Heart left ventricle (tissue), 16 donors: Measurements from ENCODE around the gene PCNX4. TPM values are rescaled to one million over a fixed set of nuclear protein-coding genes. Genes with fewer than 3 reads are reported as not detected.

Experiments used
- ATAC-seq, 4 donors: fragments of 200-7000 bp; cut with Tn5 transposase; one replicate each; pipeline ENCODE4 v1.9.1; 2020 to 2022; ENCODE audit warnings: moderate library complexity in 4 of 4, mild to moderate bottlenecking in 3 of 4, moderate number of reproducible peaks in 1 of 4
- DNase-seq, 5 donors: peaks; one replicate each; pipeline ENCODE4 v3.0.0-alpha.2; 2020
- H3K27ac ChIP-seq, 12 donors: fragments of 200-600 bp; sonication (generic) in 4 of 12; one replicate each; pipeline versions ENCODE4 v1.5.0 to v1.8.0; 2016 to 2022; ENCODE audit warnings: mild to moderate bottlenecking in 2 of 12
- H3K27me3 ChIP-seq, 9 donors: fragments of 200-600 bp; sonication (generic) in 2 of 9; one replicate each; pipeline versions ENCODE4 v1.5.1 to v1.8.0; 2016 to 2022; ENCODE audit warnings: mild to moderate bottlenecking in 3 of 9
- H3K36me3 ChIP-seq, 9 donors: fragments of 200-600 bp; sonication (generic) in 2 of 9; one replicate each; pipeline versions ENCODE4 v1.5.0 to v1.8.0; 2018 to 2022; ENCODE audit warnings: mild to moderate bottlenecking in 2 of 9
- H3K4me1 ChIP-seq, 12 donors: fragments of 200-600 bp; sonication (generic) in 4 of 12; one replicate each; pipeline versions ENCODE4 v1.5.0 to v1.8.0; 2016 to 2022; ENCODE audit warnings: mild to moderate bottlenecking in 3 of 12
- H3K4me3 ChIP-seq, 12 donors: fragments of 200-600 bp; sonication (generic) in 4 of 12; one replicate each; pipeline versions ENCODE4 v1.5.0 to v1.8.0; 2017 to 2022; ENCODE audit warnings: mild to moderate bottlenecking in 9 of 12, moderate library complexity in 4 of 12
- H3K9me3 ChIP-seq, 12 donors: fragments of 200-600 bp; sonication (generic) in 4 of 12; one replicate each; pipeline versions ENCODE4 v1.5.0 to v1.8.0; 2016 to 2022; ENCODE audit warnings: mild to moderate bottlenecking in 1 of 12
- CTCF ChIP-seq, 12 donors: fragments of 200-600 bp; sonication (generic) in 4 of 12; IDR thresholded peaks; one replicate each; pipeline versions ENCODE4 v1.5.0 to v1.8.0; 2018 to 2022; ENCODE audit warnings: antibody characterized with exemption in 12 of 12, mild to moderate bottlenecking in 5 of 12
- POLR2A ChIP-seq, 2 donors: fragments of 450-650 bp; IDR thresholded peaks; one replicate each; pipeline ENCODE4 v1.6.1; 2017; ENCODE audit warnings: antibody characterized with exemption in 2 of 2, mild to moderate bottlenecking in 2 of 2, moderate library complexity in 2 of 2
- WGBS, 4 donors: extraction: QIAGEN DNeasy Blood & Tissue Kit in 2 of 4; methylation state at CpG; one replicate each; pipeline versions ENCODE4 v1.1.5 to v1.1.7; 2013 to 2018; 5-methylcytosine and 5-hydroxymethylcytosine counted together
- intact Hi-C, 10 donors: fragments of 100-400 bp; cut with DNase I; formaldehyde crosslinking; loops; one replicate each; pipeline versions ENCODE4 v1.11.1 to v1.14.2; 2022
- polyA plus RNA-seq, 2 donors: library from polyadenylated mRNA; stranded (reverse); fragments of 200-250 nt; gene quantifications; one replicate each; pipeline ENCODE4 v1.2.3, GENCODE V29; 2013
- total RNA-seq, 9 donors: library from RNA; depleted of rRNA in 2 of 9; stranded (reverse); fragments of >200 nt in 2 of 9; fragmentation: NEBNext Ultra II Directional in 3 of 9; extraction: Animal tissue kit (Norgen Biotek cat#: 25700) in 3 of 9; gene quantifications; one replicate each; pipeline versions ENCODE4 v1.1.0 to v1.2.4, GENCODE V29; 2016 to 2023
- donor health status: ischemic (EF 13 %, LVEDD 7.1; RV severe dilation, severe dysfunction).
- donor health status: healthy with polysubstance abuse.
- donor health status: DM: no; HTN: yes; CAD: no.
- donor health status: DM: no; HTN: no; CAD: no.
- donor health status: ischemic (EF 25% LVEDD 6.9; RV normal size, moderate dysfunction).
- donor health status: ischemic (EF 25% LVEDD 5.7; RV mildly dilated, moderate dysfunction).
- donor health status: healthy.
- donor health status: DM: yes; HTN: yes; CAD: no.
- donor health status: ischemic (EF 35%, LVEDD 5.7; RV mildly dilated, moderate dysfunction).
- donor health status: nonischemic (EF 11% LVEDD 7.7; RV severe dilation, severe dysfunction).
- donor health status: DM: yes; HTN: yes; CAD: no.
- donor health status: PGD.
- donor health status: ischemic (EF 29% LVEDD 5.4; RV normal size, mild dysfunction).
- donor health status: nonischemic (EF 23%, LVEDD 6.1; RV moderate dilation, normal function).

Gene PCNX4
- total and polyA plus RNA-seq, 11 donors = 19.7 to 56.2 (median 32.4) TPM

DNA sequence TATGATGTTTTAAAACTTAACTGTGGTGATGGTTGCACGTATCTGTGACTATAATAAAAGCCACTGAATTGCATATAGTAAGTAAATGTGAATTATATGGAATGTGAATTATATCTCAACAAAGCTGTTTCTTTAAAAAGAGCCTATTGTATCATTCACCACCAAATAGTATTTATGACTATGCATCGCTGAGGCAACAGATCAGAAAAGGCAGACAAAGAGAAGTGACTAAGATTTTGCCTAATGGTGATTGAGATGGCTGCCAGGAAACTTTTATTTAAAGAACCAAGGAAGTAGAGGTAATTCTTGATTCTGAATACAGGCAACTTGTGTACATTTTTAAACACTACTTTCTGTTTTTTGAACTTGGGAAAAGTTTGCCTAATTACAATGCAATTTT is 41.8 kb downstream of the PCNX4 start:
- no peak for ATAC-seq
- Histone ChIP-seq H3K36me3 (peaks cover 0 to 52% (median 19%) of the 10 kb centered on the region in 9 donors), H3K27me3 (no peaks in the 10 kb centered on the region), H3K9me3 (no peaks in the 10 kb centered on the region), H3K4me3 (no peak overlapping the region), H3K4me1 (no peaks in the 10 kb centered on the region), H3K27ac (no peak overlapping the region)
- WGBS, 4 donors = 88 to 94% (median 93%) methylated on average over 2 of the region's 2 CpGs
- intact Hi-C loops = no loop called here
- TF ChIP-seq CTCF (IDR thresholded peaks at IDR 0.05) (no peak), POLR2A (IDR thresholded peaks at IDR 0.05) (no peak)
- no peak for DNase-seq

DNA sequence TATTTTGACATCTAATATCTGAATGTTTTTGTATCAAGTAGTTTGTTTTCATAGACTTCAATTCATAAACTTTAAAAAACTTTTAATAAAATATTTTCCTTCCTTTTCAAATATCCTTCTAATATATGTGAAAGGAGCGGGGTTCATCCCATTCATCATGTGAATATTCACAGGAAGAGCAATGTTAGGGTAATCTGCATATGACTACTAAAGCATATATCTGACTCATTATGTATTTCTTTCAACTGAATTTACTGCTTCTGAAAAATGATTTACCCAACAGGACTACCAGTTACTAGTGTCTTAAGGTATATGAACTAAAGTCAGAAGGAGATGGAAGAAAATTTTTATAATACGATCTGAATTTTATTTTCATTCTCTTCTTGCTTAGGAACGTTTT is 43.0 kb downstream of the PCNX4 start:
- intact Hi-C loops = no loop called here
- no peak for TF ChIP-seq POLR2A (IDR thresholded peaks at IDR 0.05)
- TF ChIP-seq CTCF (IDR thresholded peaks at IDR 0.05) = no peak
- no peaks in the 10 kb centered on the region for H3K9me3 ChIP-seq
- H3K27ac ChIP-seq = no peak overlapping the region
- DNase-seq (no peak), ATAC-seq (no peak)
- H3K4me3 ChIP-seq = no peak overlapping the region
- WGBS, 4 donors = 96 to 99% (median 97%) methylated on average over 3 of the region's 3 CpGs
- H3K27me3 ChIP-seq = no peaks in the 10 kb centered on the region
- no peaks in the 10 kb centered on the region for H3K4me1 ChIP-seq
- peaks cover 0 to 42% (median 17%) of the 10 kb centered on the region in 9 donors for H3K36me3 ChIP-seq

DNA sequence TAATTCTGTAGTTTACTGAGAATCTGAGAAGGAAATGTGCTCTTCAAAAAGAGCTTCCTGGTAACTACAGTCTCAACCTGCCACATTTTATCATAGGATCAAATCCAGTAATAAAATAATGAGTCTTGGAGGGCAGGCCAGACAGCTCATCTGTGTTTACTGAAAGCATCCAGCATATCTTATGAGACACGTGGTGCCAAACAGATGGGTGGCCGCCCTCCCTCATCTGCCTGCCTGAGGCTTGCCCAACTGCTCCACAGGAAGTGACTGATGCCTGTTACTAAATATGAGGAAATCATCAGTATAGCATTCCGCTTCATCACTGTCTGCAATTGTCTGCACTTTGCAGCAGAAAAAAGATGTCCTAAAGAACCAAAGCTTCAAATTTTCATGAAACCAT is 60.0 kb downstream of the PCNX4 start:
- ATAC-seq (peak; percentile 84 to 94 (median 94)), DNase-seq (peak; percentile 56 to 85 (median 78))
- WGBS, 4 donors = 13 to 29% (median 27%) methylated on average over 3 of the region's 3 CpGs
- H3K4me1 ChIP-seq = peaks cover 0 to 42% (median 16%) of the 10 kb centered on the region in 12 donors
- TF ChIP-seq POLR2A (IDR thresholded peaks at IDR 0.05) (no peak), CTCF (IDR thresholded peaks at IDR 0.05) (no peak)
- intact Hi-C loops = loop anchor here in 2 of 10 donors (5.0 to 10.0 kb wide), 2 partner anchors 44 to 47 kb away; no protein-coding TSS in a partner anchor
- no peaks in the 10 kb centered on the region for H3K27me3 ChIP-seq
- no peaks in the 10 kb centered on the region for H3K9me3 ChIP-seq
- no peak overlapping the region for H3K4me3 ChIP-seq
- H3K36me3 ChIP-seq = peaks cover 0 to 81% (median 56%) of the 10 kb centered on the region in 9 donors
- peak overlapping the region in 7 of 12 donors; percentile 10 to 78 (median 18) for H3K27ac ChIP-seq

GRCh38 chr14:60153991-60154390 is 62.3 kb downstream of the PCNX4 start:
- TF ChIP-seq CTCF (IDR thresholded peaks at IDR 0.05) = no peak
- 76 to 81% (median 79%) methylated on average over 3 of the region's 3 CpGs for WGBS, 4 donors
- no peak overlapping the region for H3K4me3 ChIP-seq
- no peaks in the 10 kb centered on the region for H3K9me3 ChIP-seq
- peaks cover 0 to 42% (median 16%) of the 10 kb centered on the region in 12 donors for H3K4me1 ChIP-seq
- no peak for DNase-seq
- peaks cover 0 to 58% (median 33%) of the 10 kb centered on the region in 9 donors for H3K36me3 ChIP-seq
- intact Hi-C loops = loop anchor here in 2 of 10 donors (5.0 to 10.0 kb wide), 2 partner anchors 47 to 49 kb away; no protein-coding TSS in a partner anchor
- no peak for ATAC-seq
- H3K27me3 ChIP-seq = no peaks in the 10 kb centered on the region
- H3K27ac ChIP-seq = peak overlapping the region in 3 of 12 donors; percentile 12 to 85 (median 43)
